AG04450 (cell line): Measurements from ENCODE around the gene ARHGAP24. TPM values are rescaled to one million over a fixed set of nuclear protein-coding genes. Genes with fewer than 3 reads are reported as not detected.

Experiments used
- CTCF ChIA-PET: fragments of 300-600, 350-600 bp; formaldehyde crosslinking; extraction: SDS; loops from one replicate; lab custom pipeline; 2022; ENCODE audit warnings: antibody characterized with exemption, inconsistent platforms; lab: Charles Lee
- POLR2A ChIA-PET: fragments of 350-600 bp; formaldehyde crosslinking; extraction: SDS; loops from one replicate; lab custom pipeline; 2021; ENCODE audit warnings: antibody characterized with exemption, inconsistent platforms; lab: Yijun Ruan, JAX
- DNase-seq: peaks from one replicate; pipeline ENCODE4 v3.0.0-alpha.2; 2011; ENCODE audit warnings: low read depth, low spot score
- H3K27ac ChIP-seq: one replicate; pipeline ENCODE4 v1.5.1; 2012; ENCODE audit warnings: low read depth, low read length, control low read depth
- H3K27me3 ChIP-seq: one replicate; pipeline ENCODE4 v1.6.0; 2012; ENCODE audit warnings: low read length; ENCODE audit not compliant: control insufficient read depth, insufficient read depth
- H3K4me3 ChIP-seq: 2 replicates; pipeline ENCODE4 v1.5.1; 2011; ENCODE audit warnings: mild to moderate bottlenecking, low read depth, low read length, control low read depth
- H3K9me3 ChIP-seq: 2 replicates; pipeline ENCODE4 v1.5.1; 2012; ENCODE audit warnings: low read length; ENCODE audit not compliant: control insufficient read depth, insufficient read depth
- CTCF ChIP-seq: IDR thresholded peaks from 2 replicates; pipeline ENCODE4 v1.5.1; 2011; ENCODE audit warnings: low read depth, low read length, control low read depth, inconsistent platforms
- polyA plus RNA-seq: library from polyadenylated mRNA; depleted of rRNA; stranded (reverse); fragments of >200 nt; gene quantifications from 2 replicates; pipeline ENCODE4 v1.2.3, GENCODE V29; 2011

Gene ARHGAP24
- polyA plus RNA-seq, 1 experiment: 16.8 TPM

DNA sequence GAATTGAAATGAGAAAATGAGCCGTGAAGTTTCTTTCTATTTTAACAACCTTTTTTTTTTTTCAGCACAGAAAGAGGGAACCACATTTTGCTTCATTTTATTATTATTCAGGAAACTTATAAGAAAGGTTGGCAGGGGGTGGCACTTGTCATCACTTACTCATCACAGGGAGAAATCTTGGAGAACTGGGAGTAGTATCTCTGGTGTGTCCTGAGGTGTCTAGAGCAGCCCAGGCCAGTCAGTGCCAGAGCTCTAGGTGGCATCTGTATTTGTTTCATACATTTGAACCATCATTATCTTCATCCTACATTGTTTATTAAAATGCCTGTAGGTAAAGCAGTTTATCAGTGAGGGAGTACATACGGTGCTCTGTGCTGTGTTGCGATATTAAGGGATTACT, 43.8 kb upstream of the ARHGAP24 start:
- H3K27me3 ChIP-seq: no peaks in the 10 kb centered on the region
- no peak overlapping the region for H3K27ac ChIP-seq
- no peaks in the 10 kb centered on the region for H3K9me3 ChIP-seq
- CTCF ChIA-PET: no interaction called here
- TF ChIP-seq CTCF: no peak
- no peak for DNase-seq
- no peak overlapping the region for H3K4me3 ChIP-seq
- POLR2A ChIA-PET: no interaction called here

DNA sequence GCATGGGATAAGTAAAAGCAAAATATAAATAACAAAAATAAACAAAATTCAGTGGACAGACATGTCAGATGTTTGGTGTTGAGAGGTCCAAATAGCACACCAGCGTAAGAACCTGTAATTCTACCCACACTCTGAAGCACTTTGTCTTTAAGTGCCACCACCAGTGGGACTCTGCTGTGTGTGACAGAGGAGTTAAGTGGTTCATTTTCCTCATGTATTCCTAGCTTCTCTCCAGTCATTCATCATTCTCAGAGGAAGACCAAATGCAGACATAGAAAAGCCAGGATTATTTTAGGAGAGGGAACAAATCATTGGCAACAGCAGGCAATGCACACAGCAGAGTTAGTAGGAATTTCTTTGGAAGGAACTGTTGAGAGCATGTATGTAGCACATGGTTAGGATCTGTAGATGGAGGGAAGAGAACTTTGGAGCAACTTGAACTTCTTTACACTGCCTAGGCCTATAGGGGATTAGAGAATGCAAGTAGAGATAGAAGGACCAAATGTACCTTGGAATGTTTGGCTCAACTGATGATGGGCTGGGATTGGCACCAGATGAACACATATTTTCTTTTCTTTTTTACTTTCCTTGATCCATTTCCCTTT, 43.0 kb upstream of the ARHGAP24 start:
- no peaks in the 10 kb centered on the region for H3K27me3 ChIP-seq
- no peaks in the 10 kb centered on the region for H3K9me3 ChIP-seq
- TF ChIP-seq CTCF: no peak
- no peak overlapping the region for H3K27ac ChIP-seq
- DNase-seq: no peak
- no peak overlapping the region for H3K4me3 ChIP-seq
- ChIA-PET POLR2A (no interaction called here), CTCF (no interaction called here)

DNA sequence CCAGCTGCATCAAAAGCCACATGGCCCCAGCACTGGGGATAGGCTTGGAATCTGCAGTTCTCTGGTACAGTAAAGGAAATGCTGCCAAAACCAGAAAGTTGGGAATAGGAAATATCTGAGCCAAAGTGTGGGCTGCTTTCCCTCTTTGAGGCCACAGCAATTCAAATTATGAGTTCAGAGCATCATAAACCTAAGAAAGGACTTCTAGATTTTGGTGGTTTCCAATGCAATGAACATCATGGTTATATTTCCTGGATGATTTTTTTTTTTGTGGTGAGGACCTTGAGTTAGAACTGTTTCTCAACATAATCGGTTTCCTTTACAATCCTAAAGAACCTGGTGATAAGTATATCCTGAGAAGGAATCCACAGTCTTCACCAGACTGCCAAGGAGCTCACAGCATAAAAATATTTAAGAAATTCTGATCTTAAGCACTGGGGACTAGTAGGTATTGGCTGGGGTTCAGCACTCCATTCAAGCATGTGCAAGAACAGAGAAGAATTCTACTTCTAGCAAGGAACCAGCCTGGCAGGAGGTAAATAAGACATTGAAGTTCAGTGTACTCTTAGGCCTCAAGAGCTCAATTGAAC, 29.8 kb upstream of the ARHGAP24 start:
- no peaks in the 10 kb centered on the region for H3K9me3 ChIP-seq
- POLR2A ChIA-PET: no interaction called here
- CTCF ChIA-PET: interaction anchor here (0.9 kb wide), 1 partner anchor 24 kb away, joined by 4 read pairs; no protein-coding TSS in a partner anchor
- no peak overlapping the region for H3K4me3 ChIP-seq
- no peaks in the 10 kb centered on the region for H3K27me3 ChIP-seq
- TF ChIP-seq CTCF: no peak
- DNase-seq: no peak
- H3K27ac ChIP-seq: no peak overlapping the region

- no peak for DNase-seq
- POLR2A ChIA-PET: no interaction called here
- CTCF ChIA-PET: interaction anchor here (0.9 kb wide), 1 partner anchor 23 kb away, joined by 4 read pairs; no protein-coding TSS in a partner anchor
- no peak overlapping the region for H3K27ac ChIP-seq
- no peak for TF ChIP-seq CTCF
- H3K27me3 ChIP-seq: no peaks in the 10 kb centered on the region
- no peak overlapping the region for H3K4me3 ChIP-seq
- H3K9me3 ChIP-seq: no peaks in the 10 kb centered on the region
Observed at GRCh38 chr4:85446141-85446861, 28.6 kb upstream of the ARHGAP24 start.
